GM12892 (cell line): ENCODE data around the gene ST3GAL5.

Experiments
- POLR2A ChIP-seq: IDR thresholded peaks from 2 replicates; pipeline ENCODE4 v1.6.1; 2011; ENCODE audit warnings: low read depth, low read length, control low read depth
- POLR2AphosphoS5 ChIP-seq: IDR thresholded peaks from 2 replicates; pipeline ENCODE4 v1.6.1; 2011; ENCODE audit warnings: low read depth, low read length, control low read depth
- TAF1 ChIP-seq: IDR thresholded peaks from 2 replicates; pipeline ENCODE4 v1.6.1; 2011; ENCODE audit warnings: low read depth, mild to moderate bottlenecking, control low read depth, low read length, borderline replicate concordance

- no peak for TF ChIP-seq POLR2A
- TF ChIP-seq POLR2AphosphoS5 = no peak
- no peak for TF ChIP-seq TAF1
These were observed 66.0 kb downstream of the ST3GAL5 start for GRCh38 chr2:85822766-85823165.
